Prostate gland (tissue), 2 donors: Measurements from ENCODE around the gene PGRMC2. TPM values are rescaled to one million over a fixed set of nuclear protein-coding genes. Genes with fewer than 3 reads are reported as not detected.

Source experiments
- DNase-seq: peaks from one replicate; pipeline ENCODE4 v3.0.0-alpha.2; 2019; ENCODE audit warnings: low spot score
- H3K27ac ChIP-seq, 2 donors: fragments of 200-600 bp; sonication (generic); 2 replicates each; pipeline ENCODE4 v1.5.1; 2017 to 2019
- H3K27me3 ChIP-seq: fragments of 200-600 bp; sonication (generic); replicated peaks from 2 replicates; pipeline ENCODE4 v1.5.1; 2019; ENCODE audit not compliant: insufficient read depth
- H3K36me3 ChIP-seq, 2 donors: fragments of 200-600 bp; sonication (generic); 1 replicate in 1 of 2; 2 replicates in 1 of 2; pipeline versions ENCODE4 v1.5.1 to v1.8.1; 2017 to 2019
- H3K4me1 ChIP-seq: fragments of 200-600 bp; sonication (generic); replicated peaks from 2 replicates; pipeline ENCODE4 v1.5.1; 2019
- H3K4me3 ChIP-seq, 2 donors: fragments of 200-600 bp; sonication (generic); 2 replicates each; pipeline ENCODE4 v1.5.1; 2017 to 2019
- H3K9me3 ChIP-seq: fragments of 200-600 bp; sonication (generic); 2 replicates; pipeline ENCODE4 v1.5.1; 2017
- CTCF ChIP-seq, 4 experiments: fragments of 200-600 bp in 2 of 4; fragments of 450-650 bp in 2 of 4; sonication (generic) in 2 of 4; IDR thresholded peaks; 1 replicate in 3 of 4; 2 replicates in 1 of 4; pipeline ENCODE4 v1.5.1; 2016 to 2019; ENCODE audit warnings: antibody characterized with exemption in 4 of 4, mild to moderate bottlenecking in 2 of 4, moderate library complexity in 2 of 4
- POLR2A ChIP-seq: fragments of 450-650 bp; IDR thresholded peaks from one replicate; pipeline ENCODE4 v1.6.1; 2016; ENCODE audit warnings: antibody characterized with exemption, mild to moderate bottlenecking
- POLR2AphosphoS5 ChIP-seq: sonication (generic); formaldehyde crosslinking; IDR thresholded peaks from one replicate; pipeline ENCODE4 v1.6.1; 2017; ENCODE audit warnings: antibody characterized with exemption
- WGBS: methylation state at CpG from one replicate; pipeline ENCODE4 v1.1.5; 2018; 5-methylcytosine and 5-hydroxymethylcytosine counted together
- intact Hi-C: fragments of 100-400 bp; cut with DNase I; formaldehyde crosslinking; loops from one replicate; pipeline ENCODE4 v1.14.2; 2022
- total RNA-seq, 2 donors: library from RNA; depleted of rRNA; stranded (reverse); fragments of >200 nt; gene quantifications; one replicate each; pipeline ENCODE4 v1.1.0, GENCODE V29; 2016

Gene PGRMC2
- total RNA-seq, 2 donors from 2014 or later = 42.7 to 44.5 TPM

GRCh38 chr4:128329638-128330037 lies 42.0 kb upstream of the PGRMC2 start:
- Histone ChIP-seq H3K27me3 (no peaks in the 10 kb centered on the region), H3K4me1 (no peaks in the 10 kb centered on the region), H3K9me3 (no peaks in the 10 kb centered on the region), H3K36me3 (no peaks in the 10 kb centered on the region), H3K4me3 (no peak overlapping the region), H3K27ac (no peak overlapping the region)
- DNase-seq = no peak
- no peak for TF ChIP-seq POLR2A
- 73% methylated on average over 4 of the region's 4 CpGs for WGBS
- intact Hi-C loops = no loop called here

- Histone ChIP-seq H3K4me3 (no peak overlapping the region), H3K9me3 (no peaks in the 10 kb centered on the region)
- 70% methylated on average over 6 of the region's 6 CpGs for WGBS
Measured at GRCh38 chr4:128328106-128328505, 40.5 kb upstream of the PGRMC2 start.

GRCh38 chr4:128323401-128323800 lies 35.8 kb upstream of the PGRMC2 start:
- 59% methylated on average over 1 of the region's 1 CpG for WGBS
- no peak for DNase-seq
- Histone ChIP-seq H3K27me3 (no peaks in the 10 kb centered on the region), H3K9me3 (no peaks in the 10 kb centered on the region), H3K4me1 (no peaks in the 10 kb centered on the region), H3K4me3 (no peak overlapping the region), H3K27ac (no peak overlapping the region), H3K36me3 (no peaks in the 10 kb centered on the region)
- TF ChIP-seq CTCF (IDR thresholded peaks at IDR 0.05) (no peak), POLR2A (no peak), POLR2AphosphoS5 (no peak)
- intact Hi-C loops = no loop called here

More at GRCh38 chr4:128328106-128328505, 40.5 kb upstream of the PGRMC2 start:
- Histone ChIP-seq H3K27me3 (no peaks in the 10 kb centered on the region), H3K4me1 (no peaks in the 10 kb centered on the region), H3K36me3 (no peaks in the 10 kb centered on the region), H3K27ac (no peak overlapping the region)
- intact Hi-C loops = no loop called here
- TF ChIP-seq POLR2A (no peak), CTCF (IDR thresholded peaks at IDR 0.05) (no peak), POLR2AphosphoS5 (no peak)
- DNase-seq = no peak

GRCh38 chr4:128322986-128323385 lies 35.4 kb upstream of the PGRMC2 start:
- Histone ChIP-seq H3K27me3 (no peaks in the 10 kb centered on the region), H3K27ac (no peak overlapping the region), H3K36me3 (no peaks in the 10 kb centered on the region), H3K4me3 (no peak overlapping the region), H3K9me3 (no peaks in the 10 kb centered on the region), H3K4me1 (no peaks in the 10 kb centered on the region)
- no peak for DNase-seq
- WGBS = 16% methylated on average over 2 of the region's 2 CpGs
- intact Hi-C loops = no loop called here
- TF ChIP-seq POLR2A = no peak
- no peak for TF ChIP-seq POLR2AphosphoS5
- TF ChIP-seq CTCF (IDR thresholded peaks at IDR 0.05) = no peak

- Histone ChIP-seq H3K27me3 (no peaks in the 10 kb centered on the region), H3K4me3 (no peak overlapping the region), H3K4me1 (no peaks in the 10 kb centered on the region), H3K9me3 (no peaks in the 10 kb centered on the region), H3K27ac (no peak overlapping the region), H3K36me3 (no peaks in the 10 kb centered on the region)
- DNase-seq = no peak
- intact Hi-C loops = no loop called here
- TF ChIP-seq POLR2A = no peak
- no peak for TF ChIP-seq POLR2AphosphoS5
- no peak for TF ChIP-seq CTCF (IDR thresholded peaks at IDR 0.05)
- 62% methylated on average over 2 of the region's 2 CpGs for WGBS
Measured at GRCh38 chr4:128322311-128322710, 34.7 kb upstream of the PGRMC2 start.
